BE2C (cell line): ENCODE results near the gene MYO5B.

Source experiments
- DNase-seq: peaks from one replicate; pipeline ENCODE4 v3.0.0-alpha.2; 2020
- H3K27me3 ChIP-seq: fragments of 250-450 bp; sonication (Bioruptor Pico); 2 replicates; pipeline ENCODE4 v1.5.1; 2020; ENCODE audit warnings: mild to moderate bottlenecking
- H3K36me3 ChIP-seq: fragments of 250-450 bp; sonication (Bioruptor Pico); 2 replicates; pipeline ENCODE4 v1.5.1; 2020; ENCODE audit warnings: mild to moderate bottlenecking
- H3K4me1 ChIP-seq: fragments of 250-450 bp; sonication (Bioruptor Pico); 2 replicates; pipeline ENCODE4 v1.5.1; 2020
- H3K4me3 ChIP-seq: 2 replicates; pipeline ENCODE4 v1.5.1; 2011; ENCODE audit warnings: low read depth, low read length
- H3K9me3 ChIP-seq: fragments of 250-450 bp; sonication (Bioruptor Pico); 2 replicates; pipeline ENCODE4 v1.5.1; 2020
- CTCF ChIP-seq: IDR thresholded peaks from 2 replicates; pipeline ENCODE4 v1.5.1; 2012; ENCODE audit warnings: mild to moderate bottlenecking, low read depth, low read length

The MYO5B gene

GRCh38 chr18:49855711-49856415 is 339.1 kb downstream of the MYO5B start:
- Histone ChIP-seq H3K27me3 (no peaks in the 10 kb centered on the region), H3K9me3 (no peaks in the 10 kb centered on the region), H3K4me1 (no peaks in the 10 kb centered on the region), H3K36me3 (no peaks in the 10 kb centered on the region), H3K4me3 (no peak overlapping the region)
- TF ChIP-seq CTCF, result no peak
- DNase-seq, result no peak

GRCh38 chr18:49854681-49855080 is 340.3 kb downstream of the MYO5B start:
- no peaks in the 10 kb centered on the region for H3K27me3 ChIP-seq
- H3K4me3 ChIP-seq, result no peak overlapping the region
- no peak for DNase-seq
- no peaks in the 10 kb centered on the region for H3K36me3 ChIP-seq
- TF ChIP-seq CTCF, result no peak
- H3K9me3 ChIP-seq, result no peaks in the 10 kb centered on the region
- no peaks in the 10 kb centered on the region for H3K4me1 ChIP-seq

GRCh38 chr18:49853436-49853835 is 341.5 kb downstream of the MYO5B start:
- H3K27me3 ChIP-seq, result no peaks in the 10 kb centered on the region
- no peak for TF ChIP-seq CTCF
- no peak overlapping the region for H3K4me3 ChIP-seq

GRCh38 chr18:49853011-49853410 is 341.9 kb downstream of the MYO5B start:
- no peak for TF ChIP-seq CTCF
- no peaks in the 10 kb centered on the region for H3K9me3 ChIP-seq
- H3K4me1 ChIP-seq, result no peaks in the 10 kb centered on the region
- H3K4me3 ChIP-seq, result no peak overlapping the region
- no peak for DNase-seq
- H3K36me3 ChIP-seq, result no peaks in the 10 kb centered on the region
- no peaks in the 10 kb centered on the region for H3K27me3 ChIP-seq

More at GRCh38 chr18:49853436-49853835, 341.5 kb downstream of the MYO5B start:
- Histone ChIP-seq H3K36me3 (no peaks in the 10 kb centered on the region), H3K4me1 (no peaks in the 10 kb centered on the region), H3K9me3 (no peaks in the 10 kb centered on the region)
- no peak for DNase-seq

GRCh38 chr18:49851624-49852023 is 343.3 kb downstream of the MYO5B start:
- H3K9me3 ChIP-seq, result no peaks in the 10 kb centered on the region
- H3K27me3 ChIP-seq, result no peaks in the 10 kb centered on the region
- no peak for DNase-seq
- no peak for TF ChIP-seq CTCF
- H3K4me3 ChIP-seq, result no peak overlapping the region
- H3K36me3 ChIP-seq, result no peaks in the 10 kb centered on the region
- H3K4me1 ChIP-seq, result no peaks in the 10 kb centered on the region

GRCh38 chr18:49850636-49851035 is 344.3 kb downstream of the MYO5B start:
- no peaks in the 10 kb centered on the region for H3K4me1 ChIP-seq
- no peaks in the 10 kb centered on the region for H3K36me3 ChIP-seq
- DNase-seq, result no peak
- H3K9me3 ChIP-seq, result no peaks in the 10 kb centered on the region
- TF ChIP-seq CTCF, result no peak
- no peaks in the 10 kb centered on the region for H3K27me3 ChIP-seq
- no peak overlapping the region for H3K4me3 ChIP-seq
